ENCODE measurements around the gene PTRH1.

GRCh38 chr9:127664678-127665507 is 50.6 kb downstream of the PTRH1 start:
- TF ChIP-seq CTCF (IDR thresholded peaks at IDR 0.05) (no peak), POLR2A (IDR thresholded peaks at IDR 0.05) (no peak), POLR2AphosphoS5 (IDR thresholded peaks at IDR 0.05) (no peak)
